NCI-H748 (cell line): Measurements from ENCODE around the gene RELT.

Experiments used
- DNase-seq: peaks from one replicate; lab custom pipeline; 2025; ENCODE audit not compliant: unreplicated experiment; lab: John Stamatoyannopoulos, UW

The RELT gene, protein sequence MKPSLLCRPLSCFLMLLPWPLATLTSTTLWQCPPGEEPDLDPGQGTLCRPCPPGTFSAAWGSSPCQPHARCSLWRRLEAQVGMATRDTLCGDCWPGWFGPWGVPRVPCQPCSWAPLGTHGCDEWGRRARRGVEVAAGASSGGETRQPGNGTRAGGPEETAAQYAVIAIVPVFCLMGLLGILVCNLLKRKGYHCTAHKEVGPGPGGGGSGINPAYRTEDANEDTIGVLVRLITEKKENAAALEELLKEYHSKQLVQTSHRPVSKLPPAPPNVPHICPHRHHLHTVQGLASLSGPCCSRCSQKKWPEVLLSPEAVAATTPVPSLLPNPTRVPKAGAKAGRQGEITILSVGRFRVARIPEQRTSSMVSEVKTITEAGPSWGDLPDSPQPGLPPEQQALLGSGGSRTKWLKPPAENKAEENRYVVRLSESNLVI

DNA sequence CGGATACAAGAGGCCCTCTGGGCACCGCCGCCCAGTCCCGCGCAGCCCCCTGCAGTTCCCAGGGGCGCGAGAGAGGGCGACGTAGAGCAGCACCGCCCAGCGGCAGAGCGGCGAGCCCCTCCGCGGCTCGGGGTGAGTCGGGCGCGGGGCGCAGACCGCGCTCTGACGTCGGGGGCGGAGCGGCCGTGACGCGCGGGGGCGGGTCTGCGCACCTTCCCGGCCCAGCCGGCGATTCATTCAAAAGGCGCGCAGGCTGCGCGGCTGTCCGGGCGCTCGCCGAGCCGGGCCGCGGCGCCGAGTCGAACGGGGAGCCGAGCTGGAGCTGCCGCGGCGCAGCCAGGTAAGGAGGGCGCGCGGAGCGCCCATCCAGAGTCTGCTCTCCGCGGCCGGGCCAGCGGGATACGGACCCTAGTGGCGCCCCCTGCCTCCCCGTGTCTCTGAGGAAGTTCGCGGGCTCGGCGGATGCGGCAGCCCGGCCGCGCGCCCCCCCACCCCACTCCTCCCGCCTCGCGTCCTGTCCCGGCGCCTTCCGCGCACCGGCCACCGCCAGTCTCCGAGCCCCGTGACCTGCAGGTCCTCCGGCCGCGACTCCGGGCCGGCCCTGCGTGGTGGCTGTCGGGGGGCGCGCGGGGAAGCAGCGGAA lies at the start of gene RELT:
RELT (plus strand) TSS at position 240 of the 643 bp plus-strand sequence. CDS start 12,738 bp downstream, outside the sequence.
- DNase-seq, result peak; percentile 93

DNA sequence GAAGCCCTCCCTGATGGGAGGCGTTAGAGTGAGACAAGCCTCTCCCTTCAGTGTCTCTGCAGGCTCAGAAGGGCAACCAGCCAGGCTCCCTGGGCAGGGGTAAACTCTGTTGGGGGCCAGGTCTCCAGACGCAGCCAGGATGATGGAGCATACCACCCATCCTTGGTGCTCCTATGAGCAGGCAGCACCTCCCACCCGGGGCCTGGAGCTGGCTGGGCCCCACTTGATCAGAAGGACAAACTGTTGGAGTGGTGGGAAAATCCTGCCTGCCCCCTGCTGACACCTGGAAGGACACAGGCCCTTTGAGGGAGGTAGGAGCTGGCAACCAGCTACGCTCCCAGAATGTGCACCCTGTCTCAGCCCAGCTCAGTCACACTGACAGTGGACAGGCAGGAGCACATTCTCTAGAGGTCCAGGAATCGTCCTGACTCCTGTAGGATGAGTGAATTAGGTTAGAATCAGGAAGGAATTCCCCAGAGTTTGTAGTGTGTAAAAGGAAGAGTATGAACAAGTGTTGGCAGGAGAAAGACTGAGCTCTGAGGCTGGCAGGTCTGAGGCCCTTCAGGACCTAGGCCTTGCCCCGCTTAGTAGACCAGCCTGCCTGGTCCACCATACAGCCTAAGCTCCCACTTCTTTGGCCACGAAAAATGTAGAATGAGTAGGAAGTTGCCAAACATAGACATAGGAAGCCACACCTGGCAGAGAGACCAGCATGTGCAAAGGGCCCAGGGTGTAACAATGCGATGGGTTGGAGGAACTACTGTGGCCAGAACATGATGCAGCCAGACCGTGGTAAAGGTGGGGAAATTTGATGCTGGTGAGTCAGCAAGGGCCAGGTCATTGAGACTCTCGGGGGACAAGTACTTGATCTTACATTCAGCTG lies 49.0 kb upstream of the RELT start:
- no peak for DNase-seq

DNA sequence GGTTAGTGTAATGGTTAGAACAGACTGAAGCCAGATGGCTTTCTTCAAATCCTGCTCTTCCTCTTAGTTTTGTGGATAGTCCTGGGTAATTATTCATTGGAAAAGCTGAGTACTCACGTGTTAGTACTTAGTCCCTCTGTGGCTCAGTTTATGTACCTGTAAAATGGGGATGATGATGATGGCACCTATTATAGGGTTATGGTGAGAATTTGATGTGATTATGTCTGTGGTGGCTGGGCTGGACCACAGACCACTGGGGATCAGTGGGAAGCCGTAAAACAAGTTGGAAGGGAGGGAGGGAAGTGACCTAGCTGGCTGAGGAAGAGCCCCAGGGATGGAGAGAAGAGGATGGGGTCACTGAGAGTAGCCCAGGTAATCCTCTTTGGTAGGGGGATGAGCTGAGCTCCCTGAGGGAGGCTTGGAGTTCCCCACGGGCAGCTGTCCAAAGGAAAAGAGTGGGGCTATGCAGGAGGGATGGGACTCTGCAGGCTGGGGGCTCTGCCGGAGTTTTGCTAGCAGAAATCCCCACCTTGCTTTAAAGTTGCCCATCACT lies 48.3 kb upstream of the RELT start:
- no peak for DNase-seq

DNA sequence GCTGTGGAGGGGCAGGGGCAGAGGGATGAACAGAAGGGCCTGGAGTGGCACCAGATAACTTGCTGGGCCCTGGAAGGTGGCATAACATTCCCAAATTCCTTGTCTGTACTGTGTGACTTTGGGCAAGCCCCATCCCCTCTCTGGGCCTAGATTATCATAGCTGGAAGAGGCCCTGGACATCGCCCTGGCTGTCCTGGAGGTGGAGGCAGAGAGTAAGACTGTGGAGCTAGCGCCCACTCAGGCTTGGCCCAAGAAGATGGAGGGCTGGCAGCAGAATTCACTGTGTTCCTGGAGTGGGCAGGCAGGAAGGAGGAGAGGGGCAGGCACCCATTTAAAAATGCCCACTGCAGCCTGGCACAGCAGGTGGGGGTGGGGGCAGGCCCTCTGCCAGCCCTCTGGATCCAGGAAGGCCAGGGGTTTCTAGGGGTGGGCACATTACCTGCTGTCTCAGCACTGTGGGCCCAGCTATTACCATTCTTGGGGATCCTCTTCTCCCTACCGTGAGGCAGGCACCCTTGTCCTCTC lies 45.6 kb upstream of the RELT start:
- DNase-seq, result no peak

DNA sequence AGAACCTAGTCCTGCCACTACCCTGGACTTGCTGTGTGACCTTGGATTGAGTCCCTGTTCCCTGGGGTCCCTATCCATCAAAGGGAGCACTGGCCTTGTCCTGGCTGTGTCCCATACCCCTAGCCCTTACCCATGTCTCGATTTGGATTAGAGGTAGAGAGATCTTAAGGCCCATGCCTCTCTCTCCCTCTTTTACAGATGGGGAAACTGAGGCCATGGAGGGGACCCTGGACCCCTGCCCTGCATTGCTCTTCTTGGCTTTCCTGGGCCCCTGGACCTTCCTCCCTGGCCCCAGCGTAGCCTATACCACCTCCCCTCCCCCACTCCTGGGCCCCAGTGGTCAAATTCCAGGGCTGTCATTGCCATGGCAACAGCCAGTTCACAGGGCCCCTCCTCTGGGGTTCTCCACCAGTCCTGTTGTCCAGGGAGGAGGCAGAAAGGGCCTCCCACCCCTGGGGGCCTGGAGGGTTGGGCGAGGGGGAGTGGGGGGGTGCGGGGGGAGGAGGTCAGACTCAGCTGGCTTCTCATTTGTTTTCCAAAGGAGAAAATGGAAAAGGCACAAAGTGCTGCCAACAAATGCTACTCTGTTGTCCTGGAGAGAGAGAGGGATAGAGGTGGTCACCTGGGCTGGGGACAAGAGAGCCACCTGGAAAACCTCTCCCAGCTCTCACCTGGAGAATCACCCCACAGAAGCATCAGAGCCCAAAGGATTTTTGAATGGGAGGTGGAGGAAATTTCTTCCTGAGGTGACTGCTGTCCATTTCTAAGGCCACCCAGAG lies 44.9 kb upstream of the RELT start:
- DNase-seq, result no peak

DNA sequence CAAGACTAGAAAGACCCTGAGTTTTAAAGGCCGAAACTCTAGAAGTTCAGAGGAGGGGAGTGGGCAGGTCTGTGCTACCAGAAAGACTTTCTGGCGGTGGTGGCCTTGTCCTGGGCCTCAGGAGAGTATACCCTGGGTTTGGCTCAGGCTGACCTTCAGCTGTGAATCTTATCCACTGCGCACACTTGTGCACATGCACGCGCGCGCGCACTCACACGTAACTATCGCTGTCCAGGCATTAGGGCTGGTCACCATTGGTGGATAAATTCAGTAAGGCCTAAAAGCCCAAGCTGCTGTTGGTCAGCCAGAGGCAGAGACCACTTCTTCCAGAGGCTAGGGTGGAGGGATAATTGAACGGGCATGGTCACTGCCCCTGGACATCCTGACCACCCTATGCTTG lies 43.0 kb upstream of the RELT start:
- no peak for DNase-seq

DNA sequence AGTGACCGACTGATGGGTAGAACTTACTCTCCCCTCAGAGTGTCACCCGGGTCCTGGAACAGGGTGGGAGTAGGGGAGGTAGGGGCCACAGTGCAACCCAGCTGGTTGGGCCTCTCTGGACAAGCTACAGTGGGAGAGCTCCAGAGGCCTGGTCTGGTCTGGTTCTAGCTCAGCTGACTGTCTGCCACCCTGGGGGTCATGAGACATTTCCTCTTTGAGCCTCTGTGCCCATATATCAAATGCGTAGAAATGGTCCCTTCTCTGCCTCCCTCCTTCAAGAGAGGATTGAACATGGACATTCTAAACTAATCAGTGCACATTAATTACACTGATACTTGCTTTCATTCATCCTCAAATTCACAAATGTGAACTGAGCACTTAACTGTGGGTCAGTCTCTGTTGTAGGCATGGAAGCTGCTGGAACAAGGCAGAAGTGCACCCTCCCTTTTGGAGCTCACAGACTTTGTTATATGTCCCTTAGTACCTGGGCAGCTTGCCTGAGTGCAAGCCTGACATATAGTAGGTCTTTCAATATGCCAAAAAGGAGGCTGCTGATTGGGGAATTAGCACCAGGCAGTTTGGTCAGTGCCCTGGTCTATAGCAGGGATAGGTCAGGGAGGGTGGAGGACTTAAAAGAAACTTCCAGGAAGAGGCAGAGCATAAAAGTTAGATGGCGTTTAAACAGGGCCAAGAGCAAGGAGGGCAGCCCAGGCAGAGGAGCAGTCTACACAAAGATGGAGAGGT lies 42.4 kb upstream of the RELT start:
- no peak for DNase-seq

DNA sequence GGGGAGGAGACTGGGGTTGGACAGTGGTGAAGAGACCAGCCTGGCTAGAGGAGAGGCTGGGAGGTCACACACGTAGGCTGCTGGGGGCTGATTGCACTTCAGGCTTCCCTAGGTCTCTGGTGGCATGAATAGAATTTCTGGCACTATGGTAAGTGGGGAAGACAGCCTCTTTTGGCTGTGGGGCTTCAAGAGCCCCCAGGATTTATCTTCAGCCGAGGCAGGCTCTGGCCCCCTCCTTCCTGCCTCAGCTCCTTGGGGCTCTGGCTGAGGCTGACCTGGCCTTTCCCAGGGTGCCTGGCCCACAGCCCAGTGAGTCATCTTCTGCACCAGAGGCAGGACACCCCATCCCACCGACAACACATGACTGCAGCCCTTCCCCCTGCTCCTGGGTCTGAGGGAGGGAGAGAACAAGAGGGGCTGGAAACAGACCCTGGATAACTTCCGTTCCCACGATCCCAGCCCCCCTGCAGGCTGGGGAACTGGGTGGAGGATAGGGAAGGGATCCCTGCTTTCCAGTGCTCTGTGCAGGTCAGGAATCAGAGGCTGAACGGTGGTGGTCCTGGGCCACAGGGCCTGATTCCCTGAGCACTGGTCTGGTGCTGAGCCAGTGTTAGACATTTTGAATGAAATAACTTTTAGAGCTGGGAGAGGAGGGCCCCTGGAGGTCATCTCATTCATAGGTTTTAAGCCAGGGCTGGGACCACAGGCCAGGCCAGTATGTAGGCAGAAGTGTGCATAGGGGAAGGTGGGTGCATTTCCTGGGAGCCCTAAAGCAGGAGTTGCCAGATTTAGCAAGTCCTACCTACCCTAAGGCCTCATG lies 41.6 kb upstream of the RELT start:
- no peak for DNase-seq

DNA sequence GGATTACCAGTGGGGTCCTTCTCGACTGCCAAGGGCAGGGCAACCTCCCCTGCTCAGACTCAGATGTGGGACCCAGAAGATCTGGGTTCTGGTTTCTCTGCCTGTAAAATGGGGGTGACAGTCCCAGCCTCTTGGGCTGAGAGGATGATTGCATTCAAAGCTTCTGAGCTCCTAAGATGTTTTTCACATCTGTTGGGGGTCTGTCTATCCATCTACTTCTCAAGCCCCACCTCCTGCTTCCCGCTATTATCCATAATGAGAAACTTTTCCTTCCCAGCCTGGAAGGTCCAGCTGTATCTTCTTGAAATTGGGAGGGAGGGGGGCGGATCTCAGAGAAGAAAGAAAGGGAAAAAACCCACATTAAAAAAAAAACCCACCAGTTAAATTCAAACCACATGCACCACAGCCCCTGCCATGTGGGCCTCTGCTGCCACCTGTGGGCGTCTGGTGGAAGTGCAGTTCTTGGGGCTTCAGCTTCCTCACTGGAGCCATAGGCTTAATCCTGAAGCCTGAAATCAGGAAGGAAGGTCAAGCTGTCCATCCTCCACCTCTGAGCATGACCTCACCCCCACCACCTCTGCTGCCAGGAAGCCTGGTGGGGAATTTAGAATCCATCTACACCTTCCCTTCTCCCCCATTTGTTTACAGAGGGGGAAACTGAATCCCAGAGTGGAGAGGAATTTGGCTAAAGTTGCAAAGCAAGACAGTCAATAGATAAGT lies 40.8 kb upstream of the RELT start:
- peak; percentile 62 for DNase-seq

DNA sequence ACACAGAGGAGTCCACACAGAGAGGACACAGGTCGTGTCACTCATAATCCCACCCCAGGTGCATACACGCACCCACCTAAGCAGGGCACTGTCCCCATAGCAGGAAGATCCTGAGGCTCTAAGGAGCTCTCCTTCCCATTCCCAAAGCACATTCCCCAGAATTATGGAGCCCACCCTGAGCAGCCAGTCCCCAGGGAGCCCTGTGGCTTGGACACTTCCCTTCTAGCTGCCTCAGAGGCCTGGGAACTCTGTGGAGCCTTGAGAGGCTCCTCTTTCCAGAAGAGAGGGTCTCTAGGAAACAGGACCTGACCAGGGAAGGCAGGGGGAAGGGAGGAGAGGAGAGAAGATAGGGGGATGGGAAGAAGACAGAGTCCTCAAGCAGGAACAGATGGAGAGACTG lies 38.4 kb upstream of the RELT start:
- no peak for DNase-seq

DNA sequence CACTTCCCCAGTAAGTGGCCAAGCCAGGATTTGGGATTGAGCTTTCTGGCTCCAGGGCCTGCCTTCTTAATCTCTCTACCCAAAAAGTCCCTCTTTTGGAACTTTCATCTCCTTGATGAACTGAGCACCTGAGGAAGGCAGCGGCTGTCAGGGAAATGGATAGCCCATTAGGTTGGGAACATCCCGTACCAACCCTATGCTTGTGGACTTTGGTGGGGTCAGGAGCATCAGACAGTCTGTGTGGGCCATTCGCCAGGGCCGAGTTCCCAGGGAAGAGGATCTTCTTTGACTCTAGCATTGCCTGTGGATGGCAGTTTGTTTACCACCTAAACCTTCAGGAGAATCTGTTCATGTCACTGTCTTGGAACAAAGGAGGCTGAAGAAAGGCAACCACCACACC lies 37.9 kb upstream of the RELT start:
- DNase-seq, result no peak

DNA sequence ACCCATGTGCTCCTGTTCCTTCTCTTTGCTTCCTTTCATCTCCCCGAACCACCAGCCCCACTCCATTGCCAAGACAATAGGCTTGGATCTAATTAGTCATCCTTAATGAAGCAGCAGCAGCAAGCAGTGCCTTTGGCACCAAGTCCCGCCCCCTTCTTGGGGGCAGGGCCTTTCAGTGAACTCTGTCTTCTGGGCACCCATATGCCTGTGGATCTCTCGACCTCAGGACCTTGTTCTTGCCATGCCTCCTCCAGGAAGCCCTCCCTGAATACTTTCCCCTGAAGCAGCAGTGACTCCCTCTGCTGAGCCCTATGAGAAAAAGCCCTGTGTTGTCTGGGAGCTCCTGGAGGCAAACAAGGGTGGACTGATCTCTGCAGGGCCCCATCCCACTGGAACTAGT lies 36.0 kb upstream of the RELT start:
- DNase-seq, result no peak

DNA sequence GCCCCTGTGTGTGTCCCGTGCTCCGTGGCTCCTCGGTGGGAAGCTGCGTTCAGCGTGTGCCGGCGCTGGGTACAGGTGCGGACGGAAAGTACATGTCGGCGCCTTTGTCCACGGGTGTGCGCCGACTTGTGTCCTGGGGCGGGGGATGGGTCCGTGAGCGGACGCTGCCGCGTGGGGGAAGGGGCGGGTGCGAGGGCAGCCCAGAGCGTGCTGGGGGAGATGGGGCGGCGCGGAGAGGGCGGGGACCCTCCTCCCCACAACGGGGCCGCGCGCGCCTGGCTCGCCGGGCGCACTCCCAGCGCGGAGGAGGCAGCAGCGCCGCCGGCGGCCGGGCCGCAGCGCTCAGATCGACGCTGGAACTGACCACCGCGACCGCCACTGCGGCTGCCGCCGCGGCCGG lies 33.6 kb upstream of the RELT start:
- peak; percentile 76 for DNase-seq

DNA sequence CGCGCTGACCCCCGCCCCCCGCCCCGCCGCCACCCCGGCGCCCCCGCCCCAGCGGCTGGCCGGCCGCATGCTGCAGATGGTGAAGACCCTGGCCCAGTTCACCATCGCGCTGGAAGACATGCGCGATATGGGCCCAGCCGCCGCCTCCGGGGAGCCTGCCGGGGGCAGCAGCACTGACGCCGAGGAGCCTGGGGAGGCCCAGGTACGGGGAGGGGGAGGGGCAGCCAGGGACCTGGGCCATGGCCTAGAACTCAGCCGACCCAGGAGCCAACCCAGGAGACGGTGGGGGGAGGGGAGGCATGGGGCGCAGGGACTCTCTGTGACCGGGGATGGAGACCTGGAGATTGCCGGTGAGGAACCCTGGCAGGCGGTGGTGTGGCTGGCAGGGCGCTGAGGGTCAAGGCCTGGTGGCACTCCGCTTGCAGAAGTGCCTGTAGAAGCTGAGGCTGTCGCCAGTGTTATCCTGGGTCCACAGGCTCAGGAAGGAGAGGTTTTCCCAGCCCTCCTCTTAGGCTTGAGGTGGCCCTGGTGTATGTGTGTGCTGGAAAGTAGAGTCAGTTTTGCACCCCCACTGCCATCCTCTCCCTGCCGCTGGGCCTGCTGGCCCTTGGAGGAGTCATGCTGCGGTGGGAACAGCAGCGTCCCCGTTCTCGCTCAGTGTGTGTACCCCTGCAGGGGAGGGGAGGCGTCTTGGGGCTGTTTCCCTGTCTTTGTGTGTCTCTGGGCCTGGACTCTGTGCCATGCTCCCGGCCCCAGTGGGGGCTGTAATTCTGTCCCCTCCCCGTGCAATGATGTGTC lies 32.9 kb upstream of the RELT start:
- peak; percentile 42 for DNase-seq

DNA sequence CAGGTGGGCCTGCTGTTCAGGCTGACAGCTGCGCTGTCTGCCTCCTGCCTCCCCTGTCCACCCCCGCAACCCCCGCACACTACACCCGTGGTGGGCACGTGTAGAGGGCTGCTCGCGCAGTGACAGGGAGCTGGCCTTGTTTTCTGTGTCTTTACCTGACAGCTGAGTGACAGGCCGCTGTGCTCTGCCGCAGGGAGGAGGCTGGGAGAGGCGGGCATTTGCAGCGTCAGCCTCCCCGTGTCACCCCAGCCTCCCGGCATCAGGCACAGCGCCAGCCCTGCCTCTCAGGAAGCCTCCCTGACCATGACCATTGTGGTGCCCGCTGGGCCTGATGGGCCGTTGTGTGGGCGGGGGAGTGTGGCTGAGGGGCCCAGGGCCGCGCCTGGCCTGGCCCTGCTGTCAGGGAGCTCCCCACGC lies 32.0 kb upstream of the RELT start:
- DNase-seq, result peak; percentile 12

DNA sequence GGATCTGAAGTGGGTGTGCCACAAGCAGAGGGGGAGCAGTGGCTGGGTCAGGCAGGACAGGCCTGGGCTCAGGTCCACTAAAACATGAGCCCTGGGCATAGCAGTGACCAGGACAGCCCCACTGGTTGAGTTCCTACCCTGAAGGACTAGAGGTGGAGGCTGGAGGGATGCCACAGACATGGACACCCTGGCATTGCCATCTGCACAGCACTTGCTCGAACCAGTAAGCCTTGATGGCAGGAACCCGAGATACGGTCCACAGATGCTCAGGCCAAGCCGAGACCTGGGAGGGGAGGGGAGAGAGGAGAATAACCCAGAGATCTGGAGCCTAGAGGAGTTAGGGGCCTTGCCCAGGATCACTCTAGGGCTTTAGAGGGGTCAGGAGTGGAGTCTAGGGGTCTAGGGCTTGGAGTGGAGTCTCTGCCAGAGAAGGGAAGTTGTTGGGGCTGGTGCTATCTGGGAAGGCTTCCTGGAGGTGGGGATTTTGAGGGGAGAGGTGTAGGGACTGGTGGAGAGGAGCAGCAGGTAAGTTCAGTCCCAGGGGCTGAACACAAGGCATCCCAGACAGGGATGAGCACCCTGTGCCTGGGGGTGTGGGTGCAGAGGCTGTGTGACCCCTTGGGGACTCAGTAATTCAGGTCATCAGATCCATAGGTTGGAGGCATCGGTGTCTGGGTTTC lies 30.6 kb upstream of the RELT start:
- no peak for DNase-seq
